GM21423 (cell line): ENCODE data around the gene ANKRA2.
A peak's percentile ranks its signal among the peaks of the same experiment; 100 is the strongest.

Experiments used
- ATAC-seq: cut with Tn5 transposase; IDR thresholded peaks from one replicate; pipeline ENCODE4 v1.9.1; 2021; ENCODE audit warnings: mild to moderate bottlenecking, moderate library complexity; ENCODE audit not compliant: unreplicated experiment

The ANKRA2 gene, protein sequence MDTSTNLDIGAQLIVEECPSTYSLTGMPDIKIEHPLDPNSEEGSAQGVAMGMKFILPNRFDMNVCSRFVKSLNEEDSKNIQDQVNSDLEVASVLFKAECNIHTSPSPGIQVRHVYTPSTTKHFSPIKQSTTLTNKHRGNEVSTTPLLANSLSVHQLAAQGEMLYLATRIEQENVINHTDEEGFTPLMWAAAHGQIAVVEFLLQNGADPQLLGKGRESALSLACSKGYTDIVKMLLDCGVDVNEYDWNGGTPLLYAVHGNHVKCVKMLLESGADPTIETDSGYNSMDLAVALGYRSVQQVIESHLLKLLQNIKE

DNA sequence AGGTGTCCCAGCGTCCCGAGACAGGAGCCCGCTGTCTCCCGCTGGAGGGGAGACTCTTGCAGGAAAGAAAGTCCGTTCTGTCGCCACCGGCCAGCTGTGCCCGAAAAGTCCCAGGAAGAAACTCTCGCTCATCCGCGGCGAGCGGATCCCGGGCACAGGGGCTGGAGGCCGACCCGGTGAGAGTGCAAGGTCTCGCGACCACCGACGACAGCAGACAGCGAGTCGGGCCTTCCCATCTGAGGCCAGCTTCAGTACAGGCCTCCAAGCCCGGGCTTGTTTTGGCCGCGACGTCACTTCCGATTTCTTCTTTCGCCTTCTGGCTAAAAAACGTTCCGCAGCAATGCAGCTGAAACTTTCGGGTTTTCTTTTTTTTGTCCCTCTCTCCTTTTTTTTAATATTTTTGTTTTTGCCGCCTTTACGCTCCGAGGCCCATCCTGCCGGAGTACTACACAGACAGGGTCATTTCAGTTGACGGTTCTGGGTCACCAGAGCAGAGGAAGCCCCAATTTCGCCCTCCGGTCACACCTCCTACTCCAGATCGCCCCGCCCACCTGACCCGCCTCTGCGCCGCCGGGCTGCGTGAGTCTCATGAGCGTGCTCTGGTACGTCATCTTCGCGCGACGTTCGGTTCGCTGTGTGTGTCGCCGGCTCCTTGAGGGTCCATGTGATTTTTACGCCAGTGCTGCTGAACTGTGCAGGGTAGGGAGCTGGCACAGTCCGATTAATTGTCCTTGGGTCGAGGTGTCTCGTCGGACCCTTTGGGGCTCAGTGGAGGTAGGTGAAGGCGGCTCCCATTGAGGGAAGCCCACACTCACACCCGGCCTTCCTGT lies at the start of gene ANKRA2, which contains the start of gene UTP15:
TSS of gene ANKRA2 (minus strand) at position 501 of the 830 bp plus-strand sequence. CDS start 2,758 bp downstream, outside the sequence.
TSS of gene UTP15 (plus strand) at position 605 of the 830 bp plus-strand sequence. CDS start 1,602 bp downstream, outside the sequence.
- ATAC-seq: peak; percentile 94

DNA sequence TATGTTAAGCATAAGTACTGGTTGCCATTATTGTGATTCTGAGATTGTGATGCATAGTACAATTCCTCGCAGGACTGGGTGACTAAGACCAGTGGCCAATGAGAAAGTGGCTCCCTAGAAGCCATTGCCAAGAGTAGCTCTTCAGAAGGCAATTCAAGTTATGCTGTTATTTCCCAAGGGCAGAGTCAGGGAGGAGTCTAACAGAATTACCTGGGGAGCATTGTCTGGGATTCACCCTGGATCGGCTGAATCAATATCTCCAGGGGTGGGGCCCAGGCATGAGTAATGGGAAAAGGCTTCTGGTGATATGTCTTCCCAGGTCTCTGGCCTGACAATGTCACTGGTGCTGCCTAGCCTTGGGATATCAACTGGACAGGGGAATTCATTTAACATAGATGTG lies 49.6 kb upstream of the ANKRA2 start:
- no peak for ATAC-seq

DNA sequence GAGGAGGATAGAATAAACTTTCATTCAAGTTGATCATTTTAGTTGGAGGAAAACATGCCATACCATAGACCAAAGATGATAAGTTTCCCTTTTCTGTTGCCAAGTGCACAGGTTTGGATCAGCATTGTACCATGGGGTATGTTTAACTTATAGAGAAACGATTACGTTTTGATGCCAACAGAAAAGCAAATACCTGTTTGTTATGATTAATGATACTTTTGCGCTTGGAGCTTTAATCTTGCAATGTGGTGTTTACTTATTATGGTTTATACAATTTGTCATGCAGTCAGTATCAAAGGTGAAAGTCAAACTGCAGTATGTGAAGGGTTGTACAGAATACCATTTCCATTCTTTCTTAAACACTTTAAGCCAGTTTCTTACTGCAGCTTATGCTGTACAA lies 47.4 kb upstream of the ANKRA2 start:
- ATAC-seq: no peak

DNA sequence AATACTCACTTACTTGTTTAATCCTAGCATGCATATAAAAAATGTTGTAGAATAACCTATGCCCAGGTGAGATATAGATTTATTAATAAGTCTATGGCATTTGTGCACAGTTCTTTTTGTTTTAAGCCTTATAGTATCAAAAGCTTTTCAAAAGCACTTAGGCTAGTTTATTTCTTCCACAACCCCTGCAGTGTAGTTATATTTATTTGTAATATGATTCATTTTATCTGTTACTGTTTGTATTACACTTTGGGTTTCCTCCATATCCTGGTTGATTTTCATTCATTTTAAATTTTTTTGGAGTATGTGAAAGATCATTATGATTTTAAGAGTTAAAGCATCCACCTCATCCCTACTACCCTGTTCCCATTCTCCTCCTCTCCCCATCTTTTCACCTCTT lies 41.8 kb upstream of the ANKRA2 start:
- ATAC-seq: no peak

DNA sequence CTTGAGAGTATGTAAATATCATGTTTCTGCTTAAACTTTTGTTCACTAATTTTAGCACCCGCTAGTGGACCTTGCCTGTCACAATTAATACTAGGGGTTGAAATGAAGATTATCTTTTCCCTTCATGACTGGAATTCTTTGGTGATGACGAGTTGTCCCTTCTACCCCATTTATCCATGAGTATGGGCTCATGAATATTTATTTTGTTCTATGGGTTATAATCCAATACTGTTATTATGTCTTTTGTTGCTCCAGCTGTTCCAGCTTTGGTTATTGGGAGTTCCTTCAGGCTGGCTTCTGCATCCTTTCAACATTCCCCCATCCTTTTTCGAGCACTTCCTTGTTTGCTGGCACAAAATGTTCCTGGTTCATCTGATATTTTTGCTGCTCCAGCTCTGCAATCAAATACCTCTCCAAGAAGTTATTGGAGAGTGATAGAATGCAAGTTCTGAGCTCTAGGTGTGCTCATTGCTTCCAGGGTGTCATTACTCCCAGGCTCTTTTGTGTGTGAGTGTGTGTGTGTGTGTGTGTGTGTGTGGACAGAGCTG lies 40.8 kb upstream of the ANKRA2 start:
- ATAC-seq: no peak

DNA sequence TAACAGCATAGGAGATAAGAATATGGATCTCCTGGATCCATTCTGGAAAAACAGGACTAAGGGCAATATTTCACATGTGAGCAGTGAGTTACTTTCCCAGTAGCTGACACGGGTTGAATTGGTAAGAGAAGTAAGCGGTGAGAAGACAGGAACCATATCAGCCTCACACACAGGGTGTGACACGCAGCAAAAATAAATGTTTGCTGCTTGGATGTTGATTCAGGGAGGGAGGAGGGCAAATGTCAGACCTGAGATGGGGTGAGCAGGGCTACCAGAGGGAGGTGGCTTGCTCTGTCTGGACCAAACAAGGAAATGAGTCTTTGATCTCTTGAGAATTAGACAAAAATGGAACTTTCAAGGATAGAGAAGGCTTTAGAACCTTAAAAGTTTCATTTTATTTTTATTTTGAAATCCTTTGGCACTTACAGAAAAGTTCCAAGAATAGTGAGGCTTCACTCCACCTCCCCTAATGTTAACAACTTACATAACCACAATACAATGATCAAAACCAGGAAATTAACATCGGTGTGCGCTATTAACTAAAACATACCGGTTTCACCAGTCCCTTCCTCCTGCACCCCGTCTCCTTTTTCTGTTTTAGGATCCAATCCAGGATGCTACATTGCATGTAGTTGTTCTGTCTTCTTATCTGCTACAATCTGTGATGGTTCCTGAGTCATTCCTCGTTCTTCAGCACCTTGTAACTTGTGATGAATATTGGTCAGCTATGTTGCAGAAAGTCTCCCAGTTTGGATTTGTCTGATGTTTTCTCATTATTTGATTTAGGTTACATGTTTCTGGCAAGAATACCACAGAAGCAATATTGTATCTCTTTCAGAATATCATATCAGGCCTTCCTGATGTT lies 40.0 kb upstream of the ANKRA2 start:
- ATAC-seq: no peak

DNA sequence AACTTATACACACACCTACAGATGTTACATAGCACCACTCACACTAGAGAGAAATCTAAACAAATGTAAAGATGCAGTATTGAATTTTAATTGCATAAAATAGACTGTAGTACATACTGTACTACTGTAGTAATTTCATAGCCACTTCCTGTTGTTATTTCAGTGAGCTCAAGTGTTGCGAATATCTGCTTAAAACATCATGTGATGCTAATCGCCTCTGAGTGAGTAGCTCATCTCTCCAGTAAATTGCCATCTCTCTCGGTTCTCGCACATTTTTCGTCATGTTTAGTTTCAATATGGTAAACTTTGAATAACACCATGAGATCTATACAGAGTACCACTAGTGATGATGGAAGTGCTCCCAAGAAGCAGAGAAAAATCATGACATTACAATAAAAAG lies 38.6 kb upstream of the ANKRA2 start:
- no peak for ATAC-seq

DNA sequence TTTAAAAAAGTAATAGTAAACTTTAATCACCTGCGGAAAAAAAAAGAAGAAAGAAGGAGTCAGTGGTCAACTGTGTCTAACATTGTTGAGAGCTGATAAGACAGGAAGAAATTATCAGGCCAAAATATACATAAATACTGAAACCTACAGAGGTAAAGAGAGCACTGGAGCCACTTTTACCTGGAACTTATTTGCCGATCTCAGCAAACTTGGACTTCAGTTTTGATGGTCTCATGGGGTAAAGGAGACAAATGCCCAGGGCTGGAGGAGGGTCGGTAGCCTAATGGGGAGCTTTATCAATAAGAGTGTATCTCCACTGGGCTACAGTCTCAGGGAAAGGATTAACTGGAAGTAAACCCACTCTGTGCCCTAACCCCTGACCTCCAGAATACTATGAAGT lies 33.9 kb upstream of the ANKRA2 start:
- ATAC-seq: no peak

DNA sequence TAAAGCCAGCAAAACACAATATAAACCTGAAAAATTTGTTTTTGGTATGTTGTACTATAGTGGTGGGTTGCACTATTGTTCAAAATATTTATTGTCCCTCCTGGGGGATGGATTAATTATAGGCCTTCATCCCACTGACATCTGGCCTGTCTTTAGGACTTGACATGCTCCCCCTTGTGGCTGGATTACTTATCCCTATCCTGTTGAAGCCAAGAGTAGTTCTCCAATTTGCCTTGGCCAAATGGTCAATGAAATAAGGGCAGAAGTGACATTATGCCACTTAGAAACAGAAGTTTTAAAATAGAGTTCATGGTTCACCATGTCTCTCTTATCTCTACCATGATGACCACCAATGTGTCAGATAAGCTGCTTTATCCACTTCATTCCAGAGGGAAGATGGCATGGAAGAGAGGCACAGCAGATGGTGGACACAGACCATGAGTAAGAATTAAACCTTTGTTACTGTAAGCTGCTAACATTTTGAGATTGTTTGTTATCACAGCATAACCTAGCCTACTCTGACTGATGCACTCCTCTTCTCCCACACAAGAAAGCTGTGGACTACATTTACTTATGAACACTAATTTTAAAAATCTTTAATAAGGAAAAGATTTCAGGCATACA lies 31.4 kb upstream of the ANKRA2 start:
- ATAC-seq: no peak

DNA sequence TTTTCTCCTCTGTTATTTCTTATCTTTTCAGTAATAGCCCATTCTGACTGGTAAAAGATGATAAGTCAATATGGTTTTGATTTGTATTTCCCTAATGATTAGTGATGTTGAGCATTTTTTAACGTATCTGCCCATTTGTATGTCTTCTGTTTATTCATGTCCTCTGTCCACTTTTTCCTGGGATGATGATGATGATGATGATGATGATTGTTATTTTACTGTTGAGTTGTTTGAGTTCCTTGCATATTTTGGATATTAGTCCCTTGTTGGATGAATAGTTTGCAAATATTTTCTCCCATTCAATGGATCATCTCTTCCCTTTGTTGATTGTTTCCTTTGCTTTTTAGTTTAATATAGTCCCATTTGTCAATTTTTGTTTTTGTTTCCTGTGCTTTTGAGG lies 27.1 kb upstream of the ANKRA2 start:
- ATAC-seq: no peak

DNA sequence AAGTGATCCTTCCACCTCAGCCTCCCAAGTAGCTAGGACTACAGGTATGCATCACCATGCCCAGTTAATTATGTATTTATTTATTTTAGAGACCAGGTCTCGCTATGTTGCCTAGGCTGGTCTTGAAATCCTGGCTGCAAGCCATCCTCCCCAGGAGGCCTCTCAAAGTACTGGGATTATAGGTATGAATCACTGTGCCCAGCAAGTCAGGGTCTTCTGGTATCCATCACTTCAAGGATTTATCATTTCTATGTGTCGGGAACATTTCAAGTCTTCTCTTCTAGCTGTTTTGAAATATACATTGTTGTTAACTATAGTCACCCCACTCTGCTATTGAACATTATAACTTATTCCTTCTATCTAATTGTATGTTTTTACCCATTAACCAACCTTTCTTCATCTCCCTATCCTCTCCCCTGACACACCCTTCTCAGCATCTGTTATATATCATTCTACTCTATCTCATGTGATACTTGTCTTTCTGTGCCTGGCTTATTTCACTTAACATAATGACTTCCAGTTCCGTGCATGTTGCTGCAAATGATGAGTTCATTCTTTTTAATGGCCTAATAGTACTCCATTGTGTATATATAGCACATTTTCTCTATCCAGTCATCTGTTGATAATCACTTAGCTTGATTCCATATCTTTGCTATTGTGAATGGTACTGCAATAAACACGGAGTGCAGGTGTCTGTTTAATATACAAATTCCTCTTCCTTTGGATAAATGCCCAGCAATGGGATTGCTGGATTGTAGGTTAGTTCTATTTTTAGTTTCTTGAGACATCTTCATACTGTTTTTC lies 26.5 kb upstream of the ANKRA2 start:
- no peak for ATAC-seq

DNA sequence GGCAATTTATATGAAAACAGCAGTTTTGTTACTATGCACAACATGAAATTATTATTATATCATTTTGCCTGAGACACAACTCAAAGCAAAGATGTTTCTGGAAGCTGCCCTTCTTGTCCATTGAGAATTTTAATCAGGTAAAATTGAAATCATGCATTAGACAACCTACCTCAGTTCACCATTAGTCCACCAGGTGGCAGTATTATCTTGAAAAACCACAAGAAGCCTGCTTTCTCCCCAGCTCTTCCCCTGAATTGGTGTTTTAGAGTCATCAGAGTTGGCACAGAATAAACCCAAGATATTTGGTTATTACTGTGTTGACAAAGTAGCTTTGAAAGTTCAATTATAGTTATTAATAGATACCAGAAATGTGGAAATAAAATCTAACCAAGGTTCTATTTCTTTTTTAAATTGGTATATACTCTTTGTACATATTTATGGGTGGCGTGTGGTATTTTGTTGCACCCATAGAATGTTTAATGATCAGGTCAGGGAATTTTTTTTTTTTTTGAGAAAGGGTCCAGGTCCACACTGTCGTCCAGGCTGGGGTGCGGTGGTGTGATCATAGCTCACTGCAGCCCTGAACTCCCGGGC lies 25.8 kb upstream of the ANKRA2 start:
- no peak for ATAC-seq

DNA sequence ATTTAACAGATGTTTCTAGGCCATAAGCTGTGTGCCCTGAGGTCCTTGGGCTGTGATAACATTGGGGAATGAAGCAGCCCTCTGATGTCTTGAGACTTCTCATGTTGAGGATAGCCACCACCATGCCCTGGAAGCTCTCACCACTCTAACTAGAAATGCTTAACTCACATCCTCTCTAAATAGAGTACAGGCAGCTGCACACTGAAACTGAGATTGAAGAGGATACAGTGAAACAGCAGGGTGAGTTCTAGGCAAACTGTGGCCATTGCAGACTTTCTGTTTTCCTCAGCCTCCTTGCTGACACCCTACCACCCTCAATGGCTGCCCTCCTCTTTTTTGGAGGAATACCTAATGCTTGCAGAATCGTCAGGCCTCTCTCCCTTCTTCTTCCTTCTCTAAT lies 22.5 kb upstream of the ANKRA2 start:
- peak; percentile 81 for ATAC-seq

DNA sequence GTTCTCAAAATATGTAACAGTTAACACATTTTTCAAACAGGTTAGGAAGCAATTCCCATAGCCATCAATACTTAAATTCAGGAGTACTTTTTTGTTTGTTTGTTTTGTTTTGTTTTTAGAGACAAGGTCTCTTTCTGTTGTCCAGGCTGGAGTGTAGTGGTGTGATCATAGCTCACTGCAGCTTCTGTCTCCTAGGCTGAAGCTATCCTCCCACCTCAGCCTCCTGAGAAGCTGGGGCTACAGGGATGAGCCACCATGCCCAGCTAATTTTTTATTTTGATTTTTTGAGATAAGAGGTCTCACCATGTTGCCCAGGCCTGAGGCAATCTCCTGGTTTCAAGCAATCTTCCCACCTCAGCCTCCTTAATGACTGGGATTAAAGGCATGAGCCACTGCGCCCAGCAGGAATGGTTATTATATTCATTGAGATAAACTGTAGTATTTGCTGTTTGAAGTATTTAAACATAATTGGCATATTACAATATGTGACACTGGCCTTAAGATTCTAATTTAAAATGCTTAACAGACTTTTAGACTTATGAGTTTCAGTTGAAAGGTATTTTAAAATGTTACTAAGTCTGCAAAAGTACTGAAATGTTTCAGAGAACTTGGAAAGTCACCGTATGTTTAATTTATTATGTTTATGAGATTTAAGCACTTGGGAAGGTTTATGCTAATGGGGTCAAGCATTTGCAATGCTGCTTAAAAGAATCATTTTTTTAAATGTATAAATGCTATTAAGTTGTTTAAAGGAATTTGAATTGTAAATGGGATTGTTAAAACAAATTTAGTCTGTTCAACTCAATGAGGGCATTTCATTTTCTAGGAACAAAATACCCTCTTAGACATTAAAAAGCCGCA lies 17.1 kb upstream of the ANKRA2 start:
- ATAC-seq: no peak

DNA sequence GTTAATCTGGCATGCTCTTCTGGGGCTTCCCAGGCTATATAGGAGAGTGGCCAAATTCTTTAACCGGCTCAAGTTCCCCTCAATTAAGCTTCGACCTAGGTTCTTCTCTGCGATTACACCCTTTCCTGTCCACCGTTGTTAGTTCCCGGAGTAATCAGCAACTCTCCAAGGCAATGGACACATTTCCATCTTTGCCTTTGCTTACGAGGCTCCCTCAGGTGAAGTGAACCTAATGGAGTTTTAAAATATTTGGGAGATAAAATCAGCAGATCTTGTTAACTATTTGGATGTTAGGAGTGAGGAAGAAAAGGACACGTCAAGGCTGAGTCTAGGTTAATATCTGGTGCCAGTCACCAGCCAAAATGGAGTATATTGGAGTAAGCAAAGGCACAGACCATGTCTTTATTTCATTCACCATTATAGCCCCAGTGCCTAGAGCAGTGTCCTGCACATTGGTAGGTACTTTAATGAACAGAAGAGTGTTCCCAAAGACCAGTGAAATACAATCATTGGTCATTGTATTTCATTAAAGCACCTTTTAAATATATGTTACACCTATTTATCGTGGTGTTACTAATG lies 619 bp upstream of the ANKRA2 start:
- no peak for ATAC-seq

DNA sequence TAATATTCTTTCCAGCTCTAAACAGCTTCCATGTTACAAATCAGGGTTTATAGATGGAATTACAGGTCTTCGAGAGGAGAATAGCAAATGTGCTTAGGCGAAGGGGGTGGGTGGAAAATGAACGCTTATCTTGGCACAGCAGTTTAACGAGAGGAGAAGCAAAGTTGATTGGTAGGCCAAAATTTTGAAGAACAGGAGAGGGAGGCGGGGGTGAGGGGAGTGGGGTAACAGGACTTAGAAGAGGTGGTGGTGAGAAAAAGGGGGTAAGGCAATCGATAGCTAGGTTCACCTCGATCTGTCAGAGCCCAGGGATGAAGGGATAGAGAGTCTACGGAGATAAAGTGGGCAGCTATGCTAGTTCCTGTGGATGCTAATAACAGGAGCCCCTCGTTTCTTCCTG lies 764 bp downstream of the ANKRA2 start:
- ATAC-seq: no peak

DNA sequence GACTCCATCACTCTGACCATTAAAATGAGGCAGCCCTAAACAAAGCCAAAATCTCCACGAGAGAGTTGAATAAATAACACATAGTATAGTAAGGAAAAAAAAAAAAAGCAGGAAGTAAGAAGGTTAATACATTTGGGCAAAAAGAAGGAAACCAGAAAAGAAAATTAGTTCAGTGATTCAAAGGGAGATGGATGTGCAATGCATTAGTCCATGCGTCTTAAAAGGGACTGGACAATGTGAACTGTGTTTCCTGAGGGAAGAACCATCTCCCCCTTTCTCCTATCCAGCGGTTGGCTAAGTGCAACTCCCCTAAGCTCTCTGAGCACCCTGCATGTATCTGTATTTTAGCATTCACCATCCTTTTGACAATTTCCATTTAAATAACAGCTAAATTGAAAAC lies 1.4 kb downstream of the ANKRA2 start:
- no peak for ATAC-seq

DNA sequence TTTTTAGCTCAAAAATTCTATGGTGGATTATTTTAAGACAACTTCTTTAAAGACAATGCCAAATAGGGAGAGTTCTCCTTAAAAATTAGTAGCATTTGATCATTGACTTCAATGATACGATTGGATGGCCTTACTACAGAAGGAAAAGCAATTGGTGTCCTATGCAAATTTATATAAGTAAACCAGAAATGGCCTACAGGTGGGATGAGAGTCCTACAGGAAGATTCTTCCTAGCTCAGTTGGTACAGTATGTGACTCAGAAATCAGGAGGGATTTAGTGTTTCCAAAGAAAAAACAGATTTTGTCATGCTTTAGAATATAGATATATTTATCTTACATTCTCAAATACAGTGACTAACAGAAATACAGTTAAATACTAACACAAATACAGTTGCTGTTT lies 6.5 kb downstream of the ANKRA2 start:
- ATAC-seq: no peak
